GM10248 (cell line): ENCODE data around the gene JMJD4.

Experiments used
- CTCF ChIA-PET: fragments of 300-600 bp; sonication (Branson Sonifier 250); formaldehyde crosslinking; extraction: SDS; loops from one replicate; lab custom pipeline; 2021; ENCODE audit warnings: antibody characterized with exemption; lab: Yijun Ruan, JAX
- POLR2A ChIA-PET: fragments of 350-650 bp; sonication (Branson Sonifier 250); formaldehyde crosslinking; extraction: SDS; loops from one replicate; lab custom pipeline; 2020; ENCODE audit warnings: antibody characterized with exemption; lab: Yijun Ruan, JAX
- DNase-seq: peaks from one replicate; pipeline ENCODE4 v3.0.0; 2012; ENCODE audit errors: extremely low spot score
- CTCF ChIP-seq: IDR thresholded peaks from 2 replicates; pipeline ENCODE4 v1.5.1; 2012; ENCODE audit warnings: mild to moderate bottlenecking, low read depth; ENCODE audit errors: extremely low read depth, missing control alignments, control extremely low read depth

Gene JMJD4

GRCh38 chr1:227765261-227766014 lies 30.3 kb upstream of the JMJD4 start:
- no peak for TF ChIP-seq CTCF
- CTCF ChIA-PET: interaction anchor here (1.9 kb wide), 1 partner anchor 182 kb away, joined by 4 read pairs; the partner anchor contains the start of gene WNT9A
- no peak for DNase-seq
- POLR2A ChIA-PET: no interaction called here

- no peak for TF ChIP-seq CTCF
- DNase-seq: no peak
- CTCF ChIA-PET: interaction anchor here (1.4 to 4.3 kb wide), 3 partner anchors 11 to 184 kb away, joined by 4 to 27 read pairs (median 5); partner anchors contain the start of gene WNT9A
- POLR2A ChIA-PET: no interaction called here
Observed at GRCh38 chr1:227764019-227764391, 28.9 kb upstream of the JMJD4 start.

- no peak for DNase-seq
- ChIA-PET POLR2A (no interaction called here), CTCF (interaction anchor here (0.9 to 4.3 kb wide), 8 partner anchors 10 to 190 kb away, joined by 3 to 27 read pairs (median 6); partner anchors contain the start of gene WNT9A)
- no peak for TF ChIP-seq CTCF
Observed at GRCh38 chr1:227763246-227764018, 28.3 kb upstream of the JMJD4 start.

GRCh38 chr1:227762231-227762911 lies 27.3 kb upstream of the JMJD4 start:
- ChIA-PET CTCF (interaction anchor here (0.8 to 4.3 kb wide), 14 partner anchors 9 to 404 kb away, joined by 3 to 27 read pairs (median 4); partner anchors contain the start of gene WNT9A), POLR2A (no interaction called here)
- TF ChIP-seq CTCF: peak; percentile 95
- peak; percentile 91 for DNase-seq

GRCh38 chr1:227761621-227762230 lies 26.6 kb upstream of the JMJD4 start:
- ChIA-PET CTCF (interaction anchor here (0.8 to 4.3 kb wide), 15 partner anchors 9 to 405 kb away, joined by 3 to 27 read pairs (median 4); partner anchors contain the start of gene WNT9A), POLR2A (no interaction called here)
- DNase-seq: no peak
- TF ChIP-seq CTCF: no peak
